MM.1S (cell line): Measurements from ENCODE around the gene EVX2.

Experiments
- DNase-seq: peaks from one replicate; pipeline ENCODE4 v3.0.0-alpha.2; 2015
- H2AFZ ChIP-seq: fragments of 300-600 bp; sonication (generic); 2 replicates; pipeline ENCODE4 v1.6.0; 2016; ENCODE audit warnings: antibody characterized with exemption, low read length
- H3F3A ChIP-seq: fragments of 300-600 bp; sonication (generic); 2 replicates; pipeline ENCODE4 v1.6.1; 2016; ENCODE audit warnings: mild to moderate bottlenecking, antibody characterized with exemption, low read length, moderate library complexity, mixed read lengths; ENCODE audit not compliant: insufficient read depth
- H3K27ac ChIP-seq: fragments of 300-600 bp; sonication (generic); 2 replicates; pipeline ENCODE4 v1.5.1; 2016; ENCODE audit warnings: mild to moderate bottlenecking, low read length
- H3K27me3 ChIP-seq: fragments of 300-600 bp; sonication (generic); replicated peaks from 2 replicates; pipeline ENCODE4 v1.6.0; 2016; ENCODE audit warnings: low read length; ENCODE audit not compliant: insufficient read depth
- H3K36me3 ChIP-seq: fragments of 300-600 bp; sonication (generic); replicated peaks from 2 replicates; pipeline ENCODE4 v1.6.1; 2016; ENCODE audit warnings: mild to moderate bottlenecking, low read length, mixed read lengths; ENCODE audit not compliant: insufficient read depth
- H3K4me1 ChIP-seq: fragments of 300-600 bp; sonication (generic); 2 replicates; pipeline ENCODE4 v1.6.1; 2016; ENCODE audit warnings: low read length, mixed read lengths
- H3K4me2 ChIP-seq: fragments of 300-600 bp; sonication (generic); 2 replicates; pipeline ENCODE4 v1.6.0; 2016; ENCODE audit warnings: low read depth, low read length
- H3K4me3 ChIP-seq: fragments of 300-600 bp; sonication (generic); 2 replicates; pipeline ENCODE4 v1.5.1; 2016; ENCODE audit warnings: low read length, mixed read lengths
- H3K79me2 ChIP-seq: fragments of 300-600 bp; sonication (generic); 2 replicates; pipeline ENCODE4 v1.6.1; 2016; ENCODE audit warnings: mixed run types, low read length, mixed read lengths
- H3K9ac ChIP-seq: fragments of 300-600 bp; sonication (generic); 2 replicates; pipeline ENCODE4 v1.6.1; 2016; ENCODE audit warnings: low read length, mixed read lengths
- H3K9me2 ChIP-seq: fragments of 300-600 bp; sonication (generic); replicated peaks from 2 replicates; pipeline ENCODE4 v1.6.1; 2016; ENCODE audit warnings: mild to moderate bottlenecking, low read length, mixed read lengths; ENCODE audit not compliant: insufficient read depth
- H3K9me3 ChIP-seq: fragments of 300-600 bp; sonication (generic); replicated peaks from 2 replicates; pipeline ENCODE4 v1.6.1; 2016; ENCODE audit warnings: mild to moderate bottlenecking, low read length, mixed read lengths; ENCODE audit not compliant: insufficient read depth
- H4K20me1 ChIP-seq: fragments of 300-600 bp; sonication (generic); 2 replicates; pipeline ENCODE4 v1.6.1; 2016; ENCODE audit warnings: mild to moderate bottlenecking, low read length, moderate library complexity, mixed read lengths; ENCODE audit not compliant: insufficient read depth
- EZH2 ChIP-seq: fragments of 300-600 bp; sonication (generic); optimal IDR thresholded peaks from 2 replicates; pipeline ENCODE3; 2017; ENCODE audit warnings: low read depth, mild to moderate bottlenecking, antibody characterized with exemption, low read length, mixed read lengths
- EZH2phosphoT487 ChIP-seq: fragments of 300-600 bp; sonication (generic); IDR thresholded peaks from 2 replicates; pipeline ENCODE4 v1.6.1; 2018; ENCODE audit warnings: antibody characterized with exemption, low read length
- TF ChIP-seq, protein P1 (sequence below): fragments of 300-600 bp; sonication (generic); IDR thresholded peaks from 2 replicates; pipeline ENCODE4 v1.5.1; 2016; ENCODE audit warnings: antibody characterized with exemption, low read length, mixed read lengths

EVX2 gene

DNA sequence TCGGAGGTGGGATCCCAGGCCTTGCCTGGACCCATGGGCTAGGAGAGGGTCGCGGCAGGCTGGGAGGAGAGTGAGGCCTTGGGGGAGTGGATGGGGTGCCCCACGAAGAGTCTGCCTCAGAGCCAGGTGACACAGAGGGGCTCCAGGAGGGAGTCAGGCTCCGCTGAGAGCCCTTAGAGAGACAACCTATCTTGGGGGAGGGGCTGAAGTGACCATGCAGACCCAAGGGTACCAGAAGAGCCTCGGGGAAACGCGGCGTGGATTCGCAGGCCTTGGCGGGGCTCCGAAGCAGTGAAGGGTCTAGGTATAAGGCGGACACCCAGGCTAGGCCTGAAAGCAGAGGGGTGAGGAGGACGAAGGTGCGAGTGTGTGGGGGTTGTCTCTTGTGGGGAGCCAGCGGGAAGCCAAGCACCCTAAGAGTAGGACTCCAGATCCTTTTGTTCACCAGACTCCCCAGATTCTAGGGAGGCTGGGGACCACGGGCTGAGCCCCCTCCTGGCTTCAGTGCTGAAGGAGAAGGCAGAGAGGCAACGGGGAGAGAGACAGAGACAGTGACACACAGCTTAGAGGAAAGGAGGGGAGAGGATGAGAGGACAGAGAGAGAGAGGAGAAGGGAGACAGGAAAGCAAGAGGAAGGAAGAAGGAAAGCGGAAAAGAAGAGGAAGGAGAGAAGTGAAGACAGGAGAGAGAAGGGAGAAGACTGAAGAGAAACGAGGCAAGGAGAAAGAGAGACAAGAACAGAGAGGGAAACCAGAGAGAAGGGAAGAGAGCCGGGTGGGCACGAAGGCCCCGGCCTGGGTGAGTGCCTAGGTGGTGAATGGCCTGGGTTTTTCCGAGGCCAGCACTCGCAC is 22.2 kb upstream of the EVX2 start:
- Histone ChIP-seq H3K27me3 (peaks cover 32% of the 10 kb centered on the region), H3K4me2 (no peak overlapping the region), H3K9ac (no peak overlapping the region), H3K79me2 (no peaks in the 10 kb centered on the region), H3K9me3 (no peaks in the 10 kb centered on the region), H3K4me1 (no peaks in the 10 kb centered on the region), H3K9me2 (no peaks in the 10 kb centered on the region), H2AFZ (no peak overlapping the region), H4K20me1 (no peaks in the 10 kb centered on the region), H3K4me3 (no peak overlapping the region), H3K36me3 (no peaks in the 10 kb centered on the region), H3K27ac (no peak overlapping the region), H3F3A (no peaks in the 10 kb centered on the region)
- TF ChIP-seq EZH2 (no peak), EZH2phosphoT487 (no peak)
- TF ChIP-seq, protein P1, sequence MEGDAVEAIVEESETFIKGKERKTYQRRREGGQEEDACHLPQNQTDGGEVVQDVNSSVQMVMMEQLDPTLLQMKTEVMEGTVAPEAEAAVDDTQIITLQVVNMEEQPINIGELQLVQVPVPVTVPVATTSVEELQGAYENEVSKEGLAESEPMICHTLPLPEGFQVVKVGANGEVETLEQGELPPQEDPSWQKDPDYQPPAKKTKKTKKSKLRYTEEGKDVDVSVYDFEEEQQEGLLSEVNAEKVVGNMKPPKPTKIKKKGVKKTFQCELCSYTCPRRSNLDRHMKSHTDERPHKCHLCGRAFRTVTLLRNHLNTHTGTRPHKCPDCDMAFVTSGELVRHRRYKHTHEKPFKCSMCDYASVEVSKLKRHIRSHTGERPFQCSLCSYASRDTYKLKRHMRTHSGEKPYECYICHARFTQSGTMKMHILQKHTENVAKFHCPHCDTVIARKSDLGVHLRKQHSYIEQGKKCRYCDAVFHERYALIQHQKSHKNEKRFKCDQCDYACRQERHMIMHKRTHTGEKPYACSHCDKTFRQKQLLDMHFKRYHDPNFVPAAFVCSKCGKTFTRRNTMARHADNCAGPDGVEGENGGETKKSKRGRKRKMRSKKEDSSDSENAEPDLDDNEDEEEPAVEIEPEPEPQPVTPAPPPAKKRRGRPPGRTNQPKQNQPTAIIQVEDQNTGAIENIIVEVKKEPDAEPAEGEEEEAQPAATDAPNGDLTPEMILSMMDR: no peak
- DNase-seq: no peak

DNA sequence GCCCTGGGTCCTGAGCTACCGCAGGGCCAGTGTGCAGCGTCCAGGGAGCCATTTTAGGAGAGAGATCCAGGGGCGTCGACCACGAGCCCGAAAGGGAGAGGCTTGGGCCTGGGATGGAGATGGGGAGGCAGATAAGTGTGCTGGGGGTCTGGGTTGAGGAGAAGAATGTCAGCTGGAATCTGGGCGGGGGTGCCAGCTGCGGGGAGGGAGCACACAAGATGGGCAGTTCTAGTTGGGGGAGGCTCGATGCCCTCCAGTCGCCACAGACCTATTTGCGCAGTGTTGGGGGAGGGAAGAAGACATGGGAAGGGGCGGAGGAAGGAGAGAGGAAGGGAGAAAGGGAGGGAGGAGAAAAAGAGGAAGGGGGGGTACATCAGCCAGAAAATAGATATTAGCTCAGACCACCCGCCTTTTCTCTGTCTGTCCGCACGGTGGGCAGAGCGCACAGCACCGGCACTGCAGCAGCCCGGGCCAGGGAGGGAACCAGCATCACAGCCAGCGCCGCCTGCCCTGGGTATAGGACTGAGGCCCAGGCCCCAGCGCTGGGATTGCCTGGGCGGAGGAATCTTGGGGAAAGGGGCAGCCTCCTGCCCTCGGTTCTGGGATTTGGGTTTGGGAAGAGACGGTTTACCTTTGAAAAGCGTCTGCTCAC is 21.4 kb upstream of the EVX2 start:
- H2AFZ ChIP-seq: no peak overlapping the region
- peaks cover 26% of the 10 kb centered on the region for H3K27me3 ChIP-seq
- H4K20me1 ChIP-seq: no peaks in the 10 kb centered on the region
- TF ChIP-seq, protein P1: no peak
- no peak for TF ChIP-seq EZH2phosphoT487
- TF ChIP-seq EZH2: no peak
- no peaks in the 10 kb centered on the region for H3K79me2 ChIP-seq
- no peak for DNase-seq
- H3K27ac ChIP-seq: no peak overlapping the region
- no peak overlapping the region for H3K4me2 ChIP-seq
- H3K4me3 ChIP-seq: no peak overlapping the region
- no peaks in the 10 kb centered on the region for H3K36me3 ChIP-seq
- no peaks in the 10 kb centered on the region for H3K9me3 ChIP-seq
- H3F3A ChIP-seq: no peaks in the 10 kb centered on the region
- H3K9ac ChIP-seq: no peak overlapping the region
- no peaks in the 10 kb centered on the region for H3K4me1 ChIP-seq
- H3K9me2 ChIP-seq: no peaks in the 10 kb centered on the region

DNA sequence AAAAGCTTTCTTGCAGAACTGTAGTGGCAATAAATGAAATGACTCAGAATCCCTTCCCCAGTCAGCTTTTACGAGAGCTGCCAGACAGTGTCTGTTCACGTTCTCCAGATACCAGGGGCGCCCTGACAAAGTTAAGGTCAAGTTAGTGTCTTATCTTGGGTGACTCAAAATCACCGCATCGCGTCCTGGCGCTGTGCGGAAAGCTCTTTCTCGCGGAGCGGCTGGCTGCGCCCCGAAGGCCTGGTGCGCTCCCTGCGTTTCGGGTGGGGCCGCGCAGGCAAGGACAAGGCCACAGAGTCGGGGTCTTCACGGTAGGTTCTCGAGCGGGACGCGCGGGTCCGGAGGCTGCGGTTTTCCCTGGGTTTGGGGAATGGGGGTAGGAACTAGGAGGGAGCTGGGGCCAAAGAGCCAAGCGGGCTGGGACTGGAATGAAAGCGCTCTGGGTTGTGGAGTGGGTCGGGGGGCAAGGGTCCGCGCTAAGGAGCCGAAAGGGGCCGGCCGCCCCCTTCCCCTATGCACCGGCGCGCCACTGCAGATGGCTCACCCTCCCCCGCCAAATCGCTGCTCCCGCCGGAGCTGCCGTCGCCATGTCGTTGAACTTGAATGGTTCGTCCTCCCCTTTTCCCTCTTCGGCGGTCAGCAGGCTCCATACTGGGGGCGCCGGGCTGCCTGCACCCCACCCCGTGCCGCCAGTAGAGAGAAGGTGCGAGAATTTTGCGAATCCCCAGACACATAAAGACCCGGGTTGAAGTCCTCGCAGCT is 20.7 kb upstream of the EVX2 start:
- no peak overlapping the region for H3K9ac ChIP-seq
- TF ChIP-seq EZH2: no peak
- TF ChIP-seq, protein P1: no peak
- TF ChIP-seq EZH2phosphoT487: no peak
- H3K36me3 ChIP-seq: no peaks in the 10 kb centered on the region
- no peak overlapping the region for H3K4me2 ChIP-seq
- no peak overlapping the region for H2AFZ ChIP-seq
- H3F3A ChIP-seq: no peaks in the 10 kb centered on the region
- H3K27me3 ChIP-seq: peaks cover 19% of the 10 kb centered on the region
- H3K4me3 ChIP-seq: no peak overlapping the region
- H3K9me2 ChIP-seq: no peaks in the 10 kb centered on the region
- no peaks in the 10 kb centered on the region for H4K20me1 ChIP-seq
- no peaks in the 10 kb centered on the region for H3K4me1 ChIP-seq
- no peaks in the 10 kb centered on the region for H3K79me2 ChIP-seq
- H3K9me3 ChIP-seq: no peaks in the 10 kb centered on the region
- H3K27ac ChIP-seq: no peak overlapping the region
- no peak for DNase-seq
